GM21381 (cell line): Measurements from ENCODE around the gene ANAPC1.
"Not testable (repeated sequence)": the region's sequence is repeated elsewhere in the genome, so short reads cannot be mapped to it uniquely, and the experiment has no call there.

Experiments used
- ATAC-seq: cut with Tn5 transposase; IDR thresholded peaks from one replicate; pipeline ENCODE4 v1.9.1; 2021; ENCODE audit warnings: mild to moderate bottlenecking, moderate library complexity; ENCODE audit not compliant: unreplicated experiment

The ANAPC1 gene

DNA sequence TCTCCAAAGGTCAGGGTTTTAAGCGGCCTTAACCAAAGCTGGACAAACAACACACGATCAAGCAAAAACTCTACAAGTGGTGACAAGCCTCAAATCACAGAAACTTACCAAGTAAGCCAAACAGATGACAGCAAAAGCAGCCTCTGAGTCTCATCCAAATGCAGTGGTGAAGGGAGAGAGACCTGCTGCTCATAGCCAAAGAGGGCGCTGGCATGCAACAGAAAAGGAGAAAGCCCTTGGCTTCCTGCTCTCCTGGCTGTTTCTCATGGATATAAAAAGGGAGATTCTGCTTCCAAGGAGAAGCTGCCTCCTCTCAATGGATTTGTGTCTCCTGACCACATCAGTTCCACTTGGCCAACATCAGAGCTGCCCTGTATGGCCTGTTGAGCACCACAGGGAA lies 142.5 kb downstream of the ANAPC1 start:
- ATAC-seq: not testable (repeated sequence)

DNA sequence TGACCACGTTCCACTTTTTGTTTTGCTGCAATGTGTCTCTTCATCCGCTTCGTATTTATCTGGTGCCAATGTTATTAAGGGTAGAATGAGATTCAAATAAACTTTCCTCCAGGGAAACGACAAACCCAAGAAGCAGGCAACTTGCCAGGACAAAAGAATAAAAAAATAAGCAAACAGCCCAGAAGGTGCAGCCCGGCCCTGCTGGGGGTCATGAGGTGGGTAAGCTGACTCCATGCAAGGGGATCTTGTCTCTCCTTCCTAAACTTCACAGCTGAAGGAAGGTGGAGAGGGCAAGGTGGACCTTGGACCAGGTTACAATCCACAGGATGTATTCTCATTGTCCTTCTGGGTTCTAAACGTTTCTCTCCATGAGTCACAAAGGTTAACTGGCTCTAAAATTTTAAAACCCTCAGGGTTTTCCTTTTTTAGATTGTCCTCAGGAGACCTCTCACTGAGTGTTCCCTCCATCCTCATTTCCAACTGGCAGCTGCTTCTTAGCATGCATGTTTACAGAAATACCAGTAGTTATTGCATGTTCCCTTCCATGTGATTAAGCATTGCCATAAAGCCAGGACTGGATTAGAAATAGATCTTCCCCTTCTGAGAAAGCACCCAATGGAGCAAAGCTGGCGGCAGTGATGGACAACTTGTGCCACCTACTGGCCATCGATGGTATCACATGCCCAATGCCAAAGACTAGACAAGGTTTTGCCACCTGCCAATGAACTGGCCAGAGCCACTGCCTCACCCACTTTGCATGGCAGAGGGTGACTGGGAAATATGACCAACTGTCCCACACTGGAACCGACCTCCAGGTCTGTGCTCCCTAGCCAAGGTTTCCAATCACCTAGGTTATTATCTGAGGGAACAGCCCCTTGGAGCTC lies 147.9 kb downstream of the ANAPC1 start:
- ATAC-seq: not testable (repeated sequence)

DNA sequence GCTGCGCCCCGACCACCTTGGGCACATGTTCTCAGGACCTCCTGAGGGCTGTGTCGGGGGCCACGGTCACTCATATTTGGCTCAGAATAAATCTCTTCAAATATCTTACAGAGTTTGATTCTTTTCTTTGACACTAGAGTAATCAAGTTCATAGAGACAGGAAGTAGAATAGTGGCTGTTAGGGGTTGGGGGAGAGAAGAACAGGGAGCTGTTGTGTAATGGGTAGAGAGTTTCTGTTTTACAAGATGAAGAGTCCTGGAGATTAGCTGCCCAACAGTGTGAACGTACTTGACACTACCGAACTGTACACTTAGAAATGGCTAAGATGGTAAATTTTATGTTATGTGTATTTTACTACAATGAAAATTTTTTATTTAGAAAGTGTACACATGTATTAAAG lies 148.6 kb downstream of the ANAPC1 start:
- not testable (repeated sequence) for ATAC-seq

DNA sequence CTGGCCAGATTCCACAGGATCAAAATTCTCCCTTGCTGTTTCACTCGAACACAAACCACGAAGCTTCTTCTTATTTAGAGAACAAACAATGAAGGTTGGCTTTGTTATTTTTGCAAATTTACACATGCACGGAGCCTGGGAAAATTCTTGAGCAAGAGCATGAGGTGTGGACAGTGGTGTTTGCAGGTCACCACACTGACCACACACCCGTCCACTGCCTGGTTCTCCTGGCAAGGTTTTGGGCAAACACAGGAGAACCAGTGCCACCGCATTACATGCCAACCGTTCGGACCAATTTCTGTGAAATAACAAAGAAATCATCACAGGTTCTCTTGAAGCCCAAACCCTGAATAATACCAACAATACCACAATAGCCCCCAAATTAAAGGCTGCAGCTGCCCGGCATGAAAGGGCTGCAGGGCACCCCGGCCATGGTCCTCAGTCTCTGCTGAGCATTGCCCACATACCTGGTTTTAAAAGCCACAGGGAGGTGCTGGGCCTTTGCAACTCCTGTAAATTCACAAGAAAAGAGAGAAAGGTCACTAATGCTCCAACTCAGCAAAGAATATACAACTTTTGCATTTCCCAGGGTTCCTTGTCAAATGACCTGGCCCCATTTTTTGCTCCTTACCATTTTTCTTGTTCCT lies 154.1 kb downstream of the ANAPC1 start:
- ATAC-seq: not testable (repeated sequence)

DNA sequence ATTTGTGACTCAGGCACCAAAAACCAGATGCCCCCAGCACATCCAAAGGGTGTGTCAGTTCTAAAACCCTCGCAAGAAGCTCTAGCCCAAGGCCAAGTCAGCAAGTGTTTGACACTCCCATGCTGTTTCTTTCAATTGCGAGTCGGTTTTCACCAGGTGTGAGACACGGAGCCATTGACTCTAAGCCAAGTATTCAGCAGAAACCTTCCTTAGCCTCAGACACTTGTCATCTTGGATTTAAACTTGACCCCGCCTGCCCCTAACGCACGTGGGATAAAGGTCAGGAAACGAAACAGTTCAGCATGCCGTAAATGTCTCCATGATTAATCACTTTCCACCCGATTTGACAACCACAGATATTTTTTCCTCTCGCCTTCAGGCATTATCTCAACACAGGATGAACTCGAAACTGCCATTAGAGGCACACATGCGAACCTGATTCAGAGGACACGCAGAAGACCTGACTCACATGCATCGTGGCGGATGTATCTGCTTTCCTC lies 156.3 kb downstream of the ANAPC1 start:
- ATAC-seq: not testable (repeated sequence)

DNA sequence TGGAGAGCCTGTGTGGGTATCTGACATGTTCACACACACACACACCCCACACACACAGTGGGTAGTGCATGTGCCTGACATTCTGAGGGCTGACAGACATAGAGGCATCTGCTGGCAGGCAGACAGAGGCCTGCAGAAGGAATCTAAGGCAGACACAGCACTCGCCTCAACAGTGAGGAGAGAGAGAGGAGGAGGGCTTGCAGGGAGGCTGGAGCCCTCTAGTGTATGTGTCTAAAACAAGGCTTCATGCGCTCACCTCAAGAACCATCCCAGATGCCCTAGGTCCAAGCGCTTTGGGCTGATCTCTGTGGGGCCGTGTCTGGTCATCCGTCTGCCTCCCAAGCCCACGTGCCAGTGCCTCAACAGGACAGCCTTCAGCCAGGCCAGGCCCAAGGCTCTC lies 158.3 kb downstream of the ANAPC1 start:
- not testable (repeated sequence) for ATAC-seq

DNA sequence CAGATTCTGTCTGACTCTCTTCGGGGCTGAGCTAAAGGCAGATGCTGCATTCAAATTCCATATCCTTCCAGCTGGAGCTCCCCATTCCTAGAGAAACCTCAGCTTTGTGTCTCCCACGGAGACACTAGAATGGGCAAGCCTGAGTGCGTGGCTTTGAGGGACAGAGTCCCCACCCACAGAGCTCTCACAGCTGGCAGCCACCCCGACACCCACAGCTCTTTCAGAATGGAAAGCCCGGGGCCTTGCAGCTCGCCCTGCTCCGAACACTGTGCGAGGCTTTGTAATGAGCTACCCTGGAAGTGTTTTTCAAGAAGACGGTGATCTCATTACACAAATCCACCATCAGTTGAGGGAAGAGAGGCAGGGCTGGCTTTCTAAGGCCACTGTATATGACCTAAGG lies 164.4 kb downstream of the ANAPC1 start:
- not testable (repeated sequence) for ATAC-seq
